ENCODE data around the gene AP3D1.

GRCh38 chr19:2080336-2080988, 70.9 kb downstream of the AP3D1 start:
- TF ChIP-seq, protein P1, sequence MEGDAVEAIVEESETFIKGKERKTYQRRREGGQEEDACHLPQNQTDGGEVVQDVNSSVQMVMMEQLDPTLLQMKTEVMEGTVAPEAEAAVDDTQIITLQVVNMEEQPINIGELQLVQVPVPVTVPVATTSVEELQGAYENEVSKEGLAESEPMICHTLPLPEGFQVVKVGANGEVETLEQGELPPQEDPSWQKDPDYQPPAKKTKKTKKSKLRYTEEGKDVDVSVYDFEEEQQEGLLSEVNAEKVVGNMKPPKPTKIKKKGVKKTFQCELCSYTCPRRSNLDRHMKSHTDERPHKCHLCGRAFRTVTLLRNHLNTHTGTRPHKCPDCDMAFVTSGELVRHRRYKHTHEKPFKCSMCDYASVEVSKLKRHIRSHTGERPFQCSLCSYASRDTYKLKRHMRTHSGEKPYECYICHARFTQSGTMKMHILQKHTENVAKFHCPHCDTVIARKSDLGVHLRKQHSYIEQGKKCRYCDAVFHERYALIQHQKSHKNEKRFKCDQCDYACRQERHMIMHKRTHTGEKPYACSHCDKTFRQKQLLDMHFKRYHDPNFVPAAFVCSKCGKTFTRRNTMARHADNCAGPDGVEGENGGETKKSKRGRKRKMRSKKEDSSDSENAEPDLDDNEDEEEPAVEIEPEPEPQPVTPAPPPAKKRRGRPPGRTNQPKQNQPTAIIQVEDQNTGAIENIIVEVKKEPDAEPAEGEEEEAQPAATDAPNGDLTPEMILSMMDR (conservative IDR thresholded peaks at IDR 0.05; ENCODE audit: low read length): no peak
- TF ChIP-seq EZH2phosphoT487 (IDR thresholded peaks at IDR 0.05; ENCODE audit: borderline replicate concordance, low read depth, low read length): no peak

All from OCI-LY7 (cell line).